CD4-positive, alpha-beta memory T cell (primary cell): ENCODE data around the gene ELMO1. TPM values are rescaled to one million over a fixed set of nuclear protein-coding genes. Genes with fewer than 3 reads are reported as not detected.

Source experiments
- CTCF ChIA-PET: fragments of 350-600 bp; sonication (Branson Sonifier 250); formaldehyde crosslinking; loops from one replicate; lab custom pipeline; 2021; ENCODE audit warnings: inconsistent platforms; ENCODE audit not compliant: partially characterized antibody; lab: Charles Lee
- POLR2A ChIA-PET: fragments of 350-600 bp; sonication (Branson Sonifier 250); formaldehyde crosslinking; loops from one replicate; lab custom pipeline; 2021; ENCODE audit not compliant: partially characterized antibody; lab: Charles Lee
- DNase-seq, 5 donors: peaks; one replicate each; pipeline versions ENCODE4 v3.0.0 to v3.0.0-alpha.2; 2020 to 2022; ENCODE audit warnings: mixed read lengths in 1 of 5
- H3K27ac ChIP-seq: one replicate; pipeline ENCODE4 v1.7.0; 2013; ENCODE audit warnings: low read depth, low read length
- H3K27me3 ChIP-seq: 2 replicates; pipeline ENCODE4 v1.7.0; 2013; ENCODE audit warnings: mild to moderate bottlenecking, low read length, moderate library complexity; ENCODE audit not compliant: insufficient read depth
- H3K36me3 ChIP-seq: 2 replicates; pipeline ENCODE4 v1.7.0; 2013; ENCODE audit warnings: mild to moderate bottlenecking, low read length, moderate library complexity; ENCODE audit not compliant: insufficient read depth
- H3K4me1 ChIP-seq: 2 replicates; pipeline ENCODE4 v1.7.0; 2013; ENCODE audit warnings: mild to moderate bottlenecking, low read length, moderate library complexity; ENCODE audit not compliant: insufficient read depth
- H3K4me3 ChIP-seq, 2 donors: one replicate each; pipeline ENCODE4 v1.7.0; 2013; ENCODE audit warnings: low read length in 2 of 2, mild to moderate bottlenecking in 1 of 2
- H3K9me3 ChIP-seq, 2 donors: one replicate each; pipeline ENCODE4 v1.7.0; 2013; ENCODE audit warnings: low read length in 2 of 2, control low read depth in 1 of 2; ENCODE audit not compliant: control insufficient read depth in 1 of 2
- H3K27ac Mint-ChIP-seq, 7 donors: one replicate each; pipeline ENCODE4 v1.8.0; 2020 to 2021; ENCODE audit warnings: mixed read lengths in 7 of 7, mild to moderate bottlenecking in 6 of 7, inconsistent platforms in 3 of 7, moderate library complexity in 3 of 7
- H3K27me3 Mint-ChIP-seq, 2 donors: one replicate each; pipeline ENCODE4 v1.8.0; 2020 to 2021; ENCODE audit warnings: mixed read lengths in 2 of 2
- H3K36me3 Mint-ChIP-seq, 2 donors: one replicate each; pipeline ENCODE4 v1.8.0; 2020 to 2021; ENCODE audit warnings: mixed read lengths in 2 of 2, inconsistent platforms in 1 of 2, mild to moderate bottlenecking in 1 of 2
- H3K4me1 Mint-ChIP-seq, 4 donors: one replicate each; pipeline ENCODE4 v1.8.0; 2020 to 2021; ENCODE audit warnings: mixed read lengths in 4 of 4, mild to moderate bottlenecking in 1 of 4
- H3K4me3 Mint-ChIP-seq, 8 donors: one replicate each; pipeline ENCODE4 v1.8.0; 2020 to 2021; ENCODE audit warnings: mixed read lengths in 8 of 8, mild to moderate bottlenecking in 7 of 8, moderate library complexity in 6 of 8, inconsistent platforms in 3 of 8
- H3K9me3 Mint-ChIP-seq, 8 donors: one replicate each; pipeline ENCODE4 v1.8.0; 2020 to 2021; ENCODE audit warnings: mixed read lengths in 8 of 8, mild to moderate bottlenecking in 5 of 8, inconsistent platforms in 3 of 8, moderate library complexity in 1 of 8
- intact Hi-C: fragments of 100-400 bp; cut with micrococcal nuclease; formaldehyde crosslinking; loops from one replicate; pipeline ENCODE4 v1.15.1; 2023
- polyA plus RNA-seq, 2 donors: library from polyadenylated mRNA; unstranded; fragments of 300-500 nt; fragmentation: Illumina TruSeq; gene quantifications; one replicate each; pipeline ENCODE4 v1.2.3, GENCODE V29; 2021
- total RNA-seq, 2 experiments: library from RNA; stranded (reverse); gene quantifications; one replicate each; pipeline ENCODE4 v1.2.3, GENCODE V29; 2021

The ELMO1 gene
- total and polyA plus RNA-seq, 4 experiments from 2014 or later, result 45.1 to 131 (median 111) TPM

DNA sequence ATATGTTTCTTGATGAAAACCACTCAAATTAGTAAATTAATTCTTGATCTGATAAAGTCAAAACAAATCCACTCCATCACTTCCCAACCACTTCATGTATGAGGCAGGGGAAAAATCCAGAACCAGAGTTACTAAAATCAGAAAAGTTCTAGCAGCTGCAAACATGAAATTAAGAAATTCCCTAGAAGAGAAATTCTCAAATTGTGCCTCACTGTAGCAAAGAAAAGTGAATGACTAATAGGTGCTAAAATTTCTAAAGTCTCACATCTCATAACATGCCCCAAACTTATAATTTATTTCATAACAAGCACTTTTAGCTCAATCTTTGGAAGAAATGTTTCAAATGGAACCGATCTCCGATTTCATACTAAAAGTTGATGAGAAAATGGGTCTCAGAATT lies 379.3 kb downstream of the ELMO1 start:
- intact Hi-C loops, result no loop called here
- Mint-ChIP-seq H3K4me3 (no peak overlapping the region), H3K27ac (no peak overlapping the region)

DNA sequence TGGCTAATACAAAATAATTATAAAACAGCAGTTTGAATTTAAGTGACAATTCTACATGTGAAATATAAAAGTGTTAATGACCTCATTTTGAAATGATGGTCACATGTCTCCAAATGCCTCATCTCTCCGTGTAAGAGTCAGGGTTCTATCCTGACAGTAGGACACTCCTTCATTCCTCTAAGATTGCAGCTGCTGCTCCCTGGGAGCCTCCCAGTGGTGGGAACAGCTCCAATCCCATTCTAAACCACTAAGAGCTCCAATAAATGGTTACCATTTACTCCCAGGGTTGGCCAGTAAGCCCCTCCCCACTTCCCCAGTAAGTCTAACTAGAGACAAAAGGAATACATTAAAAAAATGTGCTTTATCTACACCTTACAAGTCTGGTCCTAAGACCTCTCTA lies 379.8 kb downstream of the ELMO1 start:
- intact Hi-C loops, result no loop called here
- Mint-ChIP-seq H3K27me3 (no peaks in the 10 kb centered on the region), H3K36me3 (peaks cover 30 to 48% of the 10 kb centered on the region in 2 donors), H3K27ac (peak overlapping the region in 1 of 7 donors; percentile 53), H3K4me1 (peaks cover 16 to 35% (median 29%) of the 10 kb centered on the region in 4 donors), H3K9me3 (no peaks in the 10 kb centered on the region), H3K4me3 (no peak overlapping the region)
- H3K27ac ChIP-seq, result no peak overlapping the region
- no peaks in the 10 kb centered on the region for H3K27me3 ChIP-seq
- ChIA-PET POLR2A (no interaction called here), CTCF (interaction anchor here (0.6 kb wide), 1 partner anchor 123 kb away, joined by 4 read pairs; no protein-coding TSS in a partner anchor)
- DNase-seq, result no peak
- no peaks in the 10 kb centered on the region for H3K9me3 ChIP-seq
- no peak overlapping the region for H3K4me3 ChIP-seq
- no peaks in the 10 kb centered on the region for H3K4me1 ChIP-seq
- no peaks in the 10 kb centered on the region for H3K36me3 ChIP-seq

More for the DNA sequence above, 379.3 kb downstream of the ELMO1 start:
- ChIA-PET CTCF (no interaction called here), POLR2A (no interaction called here)
- Histone ChIP-seq H3K27ac (no peak overlapping the region), H3K4me1 (no peaks in the 10 kb centered on the region), H3K4me3 (no peak overlapping the region), H3K27me3 (no peaks in the 10 kb centered on the region), H3K9me3 (no peaks in the 10 kb centered on the region), H3K36me3 (no peaks in the 10 kb centered on the region)
- no peaks in the 10 kb centered on the region for H3K27me3 Mint-ChIP-seq
- no peaks in the 10 kb centered on the region for H3K9me3 Mint-ChIP-seq
- no peak for DNase-seq
- peaks cover 29 to 46% of the 10 kb centered on the region in 2 donors for H3K36me3 Mint-ChIP-seq
- peaks cover 16 to 34% (median 28%) of the 10 kb centered on the region in 4 donors for H3K4me1 Mint-ChIP-seq

- ChIA-PET POLR2A (no interaction called here), CTCF (no interaction called here)
- H3K9me3 Mint-ChIP-seq, result no peaks in the 10 kb centered on the region
- Histone ChIP-seq H3K27ac (no peak overlapping the region), H3K36me3 (no peaks in the 10 kb centered on the region), H3K9me3 (no peaks in the 10 kb centered on the region), H3K27me3 (no peaks in the 10 kb centered on the region), H3K4me1 (no peaks in the 10 kb centered on the region), H3K4me3 (no peak overlapping the region)
- no peaks in the 10 kb centered on the region for H3K27me3 Mint-ChIP-seq
- no peak for DNase-seq
- H3K4me3 Mint-ChIP-seq, result no peak overlapping the region
- intact Hi-C loops, result no loop called here
- H3K27ac Mint-ChIP-seq, result peak overlapping the region in 1 of 7 donors; percentile 31
- H3K4me1 Mint-ChIP-seq, result peaks cover 19 to 38% (median 34%) of the 10 kb centered on the region in 4 donors
- H3K36me3 Mint-ChIP-seq, result peaks cover 34 to 50% of the 10 kb centered on the region in 2 donors
Observed at GRCh38 chr7:37068038-37068437, 380.6 kb downstream of the ELMO1 start.

- Mint-ChIP-seq H3K27ac (peak overlapping the region in 1 of 7 donors; percentile 24), H3K27me3 (no peaks in the 10 kb centered on the region), H3K4me1 (peaks cover 13 to 36% (median 31%) of the 10 kb centered on the region in 4 donors), H3K36me3 (peaks cover 26 to 53% of the 10 kb centered on the region in 2 donors), H3K4me3 (no peak overlapping the region), H3K9me3 (no peaks in the 10 kb centered on the region)
- intact Hi-C loops, result no loop called here
- ChIA-PET CTCF (no interaction called here), POLR2A (no interaction called here)
- Histone ChIP-seq H3K36me3 (no peaks in the 10 kb centered on the region), H3K27me3 (no peaks in the 10 kb centered on the region), H3K4me3 (no peak overlapping the region), H3K27ac (no peak overlapping the region), H3K9me3 (no peaks in the 10 kb centered on the region), H3K4me1 (no peaks in the 10 kb centered on the region)
- no peak for DNase-seq
Observed at GRCh38 chr7:37065779-37066271, 382.8 kb downstream of the ELMO1 start.

GRCh38 chr7:37062560-37062859 lies 386.2 kb downstream of the ELMO1 start:
- peaks cover 19 to 52% of the 10 kb centered on the region in 2 donors for H3K36me3 Mint-ChIP-seq
- no peaks in the 10 kb centered on the region for H3K27me3 Mint-ChIP-seq
- no peak for DNase-seq
- H3K27me3 ChIP-seq, result no peaks in the 10 kb centered on the region
- H3K36me3 ChIP-seq, result no peaks in the 10 kb centered on the region
- no peaks in the 10 kb centered on the region for H3K9me3 ChIP-seq
- intact Hi-C loops, result no loop called here
- no peak overlapping the region for H3K4me3 ChIP-seq
- H3K4me1 Mint-ChIP-seq, result peaks cover 10 to 30% (median 17%) of the 10 kb centered on the region in 4 donors
- POLR2A ChIA-PET, result no interaction called here
- H3K27ac Mint-ChIP-seq, result peak overlapping the region in 2 of 7 donors; percentile 42 to 65
- no peak overlapping the region for H3K27ac ChIP-seq
- CTCF ChIA-PET, result no interaction called here
- no peaks in the 10 kb centered on the region for H3K9me3 Mint-ChIP-seq
- no peaks in the 10 kb centered on the region for H3K4me1 ChIP-seq
- no peak overlapping the region for H3K4me3 Mint-ChIP-seq

- POLR2A ChIA-PET, result no interaction called here
- H3K4me3 ChIP-seq, result no peak overlapping the region
- no peaks in the 10 kb centered on the region for H3K9me3 ChIP-seq
- CTCF ChIA-PET, result no interaction called here
- peaks cover 22 to 52% of the 10 kb centered on the region in 2 donors for H3K36me3 Mint-ChIP-seq
- peaks cover 11 to 34% (median 17%) of the 10 kb centered on the region in 4 donors for H3K4me1 Mint-ChIP-seq
- H3K27me3 ChIP-seq, result no peaks in the 10 kb centered on the region
- intact Hi-C loops, result no loop called here
- peak overlapping the region in 3 of 7 donors; percentile 6 to 42 (median 14) for H3K27ac Mint-ChIP-seq
- no peak overlapping the region for H3K4me3 Mint-ChIP-seq
- no peak overlapping the region for H3K27ac ChIP-seq
- DNase-seq, result no peak
- H3K27me3 Mint-ChIP-seq, result no peaks in the 10 kb centered on the region
- peaks cover 0 to 2% (median 0%) of the 10 kb centered on the region in 8 donors for H3K9me3 Mint-ChIP-seq
- no peaks in the 10 kb centered on the region for H3K36me3 ChIP-seq
- no peaks in the 10 kb centered on the region for H3K4me1 ChIP-seq
Observed at GRCh38 chr7:37061849-37062559, 386.7 kb downstream of the ELMO1 start.

- ChIA-PET POLR2A (no interaction called here), CTCF (no interaction called here)
- no peak for DNase-seq
- no peak overlapping the region for H3K27ac Mint-ChIP-seq
- H3K4me1 Mint-ChIP-seq, result peaks cover 0 to 21% (median 6%) of the 10 kb centered on the region in 4 donors
- Histone ChIP-seq H3K36me3 (no peaks in the 10 kb centered on the region), H3K4me3 (no peak overlapping the region), H3K9me3 (no peaks in the 10 kb centered on the region), H3K27me3 (no peaks in the 10 kb centered on the region), H3K4me1 (no peaks in the 10 kb centered on the region), H3K27ac (no peak overlapping the region)
- no peak overlapping the region for H3K4me3 Mint-ChIP-seq
- H3K36me3 Mint-ChIP-seq, result peaks cover 27 to 38% of the 10 kb centered on the region in 2 donors
- intact Hi-C loops, result no loop called here
- no peaks in the 10 kb centered on the region for H3K27me3 Mint-ChIP-seq
- peaks cover 0 to 4% (median 0%) of the 10 kb centered on the region in 8 donors for H3K9me3 Mint-ChIP-seq
Observed at GRCh38 chr7:37056234-37056912, 392.3 kb downstream of the ELMO1 start.
